NCI-H82 (cell line): Measurements from ENCODE around the gene POLD3.
"Not testable (repeated sequence)": the region's sequence is repeated elsewhere in the genome, so short reads cannot be mapped to it uniquely, and the experiment has no call there.

Experiments used
- DNase-seq: peaks from one replicate; lab custom pipeline; 2025; lab: John Stamatoyannopoulos, UW

Gene POLD3

DNA sequence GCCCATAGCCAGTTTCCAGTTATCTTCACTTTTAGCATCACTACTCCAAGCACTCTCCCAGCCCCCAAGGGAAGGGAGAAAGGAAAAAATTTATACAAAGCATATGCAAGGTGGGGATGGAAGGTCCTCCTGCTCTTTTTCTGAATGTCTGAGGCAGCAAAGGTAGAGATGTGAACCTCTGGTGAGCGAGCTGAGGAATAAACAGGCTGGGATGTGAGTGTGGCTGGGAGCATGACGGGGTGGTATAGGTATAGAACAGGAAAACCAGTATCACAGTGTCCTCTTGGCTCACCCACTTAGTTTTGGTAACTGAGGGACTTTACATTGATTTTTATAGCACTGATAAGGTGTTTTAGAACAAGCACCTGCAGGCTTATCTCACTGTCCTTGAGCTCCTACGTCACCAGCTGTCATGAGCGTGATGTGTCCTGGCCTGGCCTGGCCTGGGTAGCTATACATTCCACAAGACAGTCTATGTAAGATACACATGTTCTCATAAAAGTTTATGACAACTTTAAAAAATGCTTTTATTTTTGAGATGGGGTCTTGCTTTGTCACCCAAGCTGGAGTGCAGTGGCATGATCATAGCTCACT, 10.3 kb upstream of the POLD3 start:
- no peak for DNase-seq

DNA sequence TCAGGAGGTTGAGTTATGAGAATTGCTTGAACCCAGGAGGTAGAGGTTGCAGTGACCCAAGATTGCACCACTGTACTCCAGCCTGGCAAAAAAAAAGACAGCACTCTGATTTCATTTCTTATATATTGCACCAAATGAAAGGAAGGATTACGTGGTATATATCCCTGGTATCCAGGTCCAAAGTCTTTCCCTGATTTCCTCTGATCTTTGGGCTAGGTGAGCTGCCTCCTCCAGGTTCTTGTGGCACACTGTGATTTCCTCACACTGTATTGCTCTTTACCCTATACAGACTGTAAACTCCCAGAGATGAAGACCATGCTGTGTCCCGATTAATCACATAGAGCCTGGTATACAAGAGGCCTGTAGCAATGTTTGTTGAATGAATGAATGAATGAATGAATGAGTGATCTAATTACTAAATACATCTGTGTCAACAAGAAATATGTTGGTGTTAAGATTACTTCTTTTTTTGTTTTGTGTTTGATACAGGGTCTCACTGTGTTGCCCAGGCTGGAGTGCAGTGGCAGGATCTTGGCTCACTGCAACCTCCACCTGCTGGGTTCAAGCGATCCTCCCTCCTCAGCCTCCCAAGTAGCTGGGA, 9.3 kb upstream of the POLD3 start:
- DNase-seq = no peak

DNA sequence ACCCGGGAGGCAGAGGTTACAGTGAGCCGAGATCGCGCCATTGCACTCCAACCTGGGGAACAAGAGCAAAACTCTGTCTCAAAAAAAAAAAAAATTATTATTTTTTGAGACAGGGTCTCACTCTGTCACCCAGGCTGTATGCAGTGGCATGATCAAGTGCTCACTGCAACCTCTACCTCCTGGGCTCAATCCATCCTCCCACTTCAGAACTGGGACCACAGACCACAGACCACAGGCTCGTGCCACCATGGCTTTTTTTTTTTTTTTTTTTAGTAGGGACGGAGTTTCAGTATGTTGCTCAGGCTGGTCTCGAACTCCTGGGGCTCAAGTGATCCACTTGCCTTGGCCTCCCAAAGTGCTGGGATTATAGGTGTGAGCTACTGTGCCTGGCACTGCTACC, 1.9 kb upstream of the POLD3 start:
- not testable (repeated sequence) for DNase-seq

DNA sequence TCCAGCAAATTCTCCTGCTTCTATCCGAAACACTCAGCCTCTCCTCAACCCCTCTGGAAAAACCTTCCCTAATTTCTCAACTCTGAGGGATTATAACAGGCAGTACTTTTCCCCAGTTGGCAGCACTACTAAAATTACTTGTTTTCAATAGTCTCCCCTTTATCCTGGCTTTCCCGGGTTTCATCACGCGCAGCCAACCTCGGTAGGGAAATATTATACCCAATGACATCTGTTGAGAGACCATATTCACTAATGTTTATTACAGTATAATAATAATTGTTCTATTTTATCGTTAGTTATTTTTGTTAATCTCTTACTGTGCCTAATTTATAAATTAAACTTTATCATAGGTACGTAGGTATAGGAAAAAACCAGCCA, 330 bp upstream of the POLD3 start:
- no peak for DNase-seq

DNA sequence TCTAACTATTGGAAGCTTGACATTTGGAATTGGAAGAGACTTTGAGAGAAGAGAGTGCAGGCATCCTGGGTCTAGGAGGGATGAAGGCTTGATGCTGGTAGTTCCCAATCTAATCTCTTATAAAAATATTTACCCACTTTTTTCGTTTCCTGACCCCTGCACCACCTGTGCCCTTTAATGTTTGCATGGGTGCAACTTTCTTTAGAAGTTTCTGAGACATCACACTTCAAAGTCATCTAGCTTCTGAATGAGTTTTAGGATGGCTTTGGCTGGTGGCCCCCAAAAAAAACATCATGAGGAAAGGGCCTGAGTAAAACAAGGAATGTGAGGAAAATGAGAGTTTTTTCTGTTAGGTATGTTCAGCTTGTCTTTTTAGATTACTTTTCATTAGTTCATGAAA, 1.1 kb downstream of the POLD3 start:
- DNase-seq = no peak

DNA sequence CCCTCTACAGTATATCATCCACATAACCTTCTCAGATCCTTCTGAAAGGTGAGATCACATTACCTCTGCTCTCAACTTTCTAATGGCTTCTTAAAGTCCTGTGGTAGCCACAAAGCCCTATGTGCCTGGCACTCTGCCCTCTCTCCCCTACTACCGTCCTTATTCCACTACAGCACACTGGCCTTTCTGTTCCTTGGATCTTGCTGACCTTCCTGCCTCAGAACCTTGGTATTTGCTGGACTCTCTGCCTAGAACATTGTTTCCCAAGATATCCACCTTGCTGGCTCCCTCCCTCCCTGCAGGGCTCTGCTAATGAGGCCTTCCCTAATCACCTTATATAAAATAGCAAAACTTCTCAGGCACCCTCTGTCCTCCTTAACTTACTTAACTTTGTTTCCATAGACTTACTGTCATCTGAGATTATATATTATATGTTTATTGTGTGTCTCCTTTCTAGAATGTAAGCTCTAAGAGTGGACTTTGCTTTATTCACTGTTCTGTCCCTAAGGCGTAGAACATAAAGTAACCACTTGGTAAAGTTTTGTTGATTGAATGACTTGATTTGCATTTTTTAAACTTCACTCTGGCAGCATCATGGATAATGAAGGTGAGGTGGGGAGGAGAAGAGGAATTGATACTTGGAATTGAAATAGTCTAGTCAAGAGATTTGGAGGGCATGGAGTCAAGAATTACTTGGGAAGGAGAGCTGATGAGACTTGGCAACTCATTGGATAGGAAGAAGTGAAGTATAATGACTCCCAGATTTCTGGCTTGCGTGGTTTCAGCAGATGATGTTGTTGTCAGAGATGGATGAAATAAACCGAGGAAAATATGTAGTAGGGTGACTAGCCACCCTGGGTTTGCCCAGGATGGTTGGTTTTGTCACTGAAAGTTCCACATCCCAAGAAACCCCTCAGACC, 10.5 kb downstream of the POLD3 start:
- DNase-seq = no peak

DNA sequence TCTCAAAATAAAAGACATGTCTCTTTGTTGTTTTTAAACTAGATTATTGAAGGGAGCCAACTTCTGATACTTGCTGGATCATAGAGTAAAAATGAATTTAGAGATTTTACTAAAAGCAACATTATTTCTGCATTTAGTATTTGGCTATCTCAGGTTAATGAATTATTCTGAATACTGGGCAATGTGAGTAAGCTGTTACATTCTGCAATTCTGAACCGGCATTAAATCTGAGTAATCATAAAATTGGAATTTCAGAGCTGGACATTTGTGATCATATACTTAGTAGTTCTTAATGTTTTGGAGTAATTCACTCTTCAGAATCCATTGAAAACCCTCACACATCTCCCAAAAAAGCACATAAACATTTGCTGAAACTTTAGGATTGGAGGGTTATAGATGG, 11.5 kb downstream of the POLD3 start:
- no peak for DNase-seq

DNA sequence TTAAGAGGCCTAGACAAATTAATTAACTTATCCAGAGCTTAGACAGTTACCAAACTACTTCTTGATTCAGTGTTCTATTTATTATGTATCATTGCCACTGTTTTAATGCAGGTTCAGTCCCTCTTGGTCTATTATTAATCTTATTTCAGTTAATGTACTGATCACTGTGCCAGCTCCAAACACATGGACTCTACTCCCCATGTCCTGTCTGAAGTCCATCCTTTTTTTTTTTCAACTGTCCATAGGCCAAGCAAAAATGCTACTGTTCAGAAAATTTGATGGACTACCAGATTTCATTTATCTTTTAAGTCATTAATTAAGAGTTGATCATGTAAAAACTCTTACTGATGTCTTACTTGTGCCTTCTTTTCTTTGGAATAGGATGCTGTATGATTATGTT, 11.9 kb downstream of the POLD3 start:
- peak; percentile 7 for DNase-seq

DNA sequence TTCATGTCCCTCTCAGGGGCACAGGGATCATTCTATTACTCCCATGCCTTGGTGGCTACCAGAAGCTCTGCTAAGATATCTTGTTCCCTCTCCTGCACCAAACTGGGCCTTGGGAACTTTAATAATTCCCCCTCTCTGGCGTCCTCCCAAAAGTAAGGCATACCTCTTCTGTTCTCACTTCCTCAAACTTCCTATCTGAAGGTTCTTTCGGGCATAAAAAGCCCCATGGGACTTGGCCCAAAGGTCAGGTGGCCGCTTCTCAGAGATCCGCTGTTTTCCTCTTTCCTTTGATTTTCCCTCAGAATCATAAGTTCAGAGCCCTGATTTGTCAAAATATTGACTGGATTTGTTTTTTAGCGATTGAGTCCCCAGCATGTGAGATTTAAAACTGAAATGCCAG, 13.0 kb downstream of the POLD3 start:
- DNase-seq = no peak

DNA sequence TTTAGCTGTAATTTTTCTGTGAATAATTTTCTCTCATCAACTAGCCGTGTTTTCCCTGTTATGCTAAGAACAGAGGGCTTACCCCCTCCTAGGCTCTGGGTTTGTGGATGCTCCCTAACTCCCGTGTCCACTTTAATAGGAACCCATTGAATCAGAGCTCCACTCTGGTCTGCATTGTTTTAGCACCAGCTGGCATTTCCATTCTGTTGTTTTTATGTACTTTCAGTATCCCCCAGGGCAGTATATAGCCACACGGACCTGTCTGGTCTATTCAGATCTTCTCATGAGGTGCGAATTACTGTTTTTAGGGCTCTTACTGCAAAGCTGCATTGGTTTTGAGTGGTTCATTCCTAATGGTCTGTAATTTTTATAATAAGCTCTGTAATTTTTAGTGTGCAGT, 16.0 kb downstream of the POLD3 start:
- DNase-seq = no peak

DNA sequence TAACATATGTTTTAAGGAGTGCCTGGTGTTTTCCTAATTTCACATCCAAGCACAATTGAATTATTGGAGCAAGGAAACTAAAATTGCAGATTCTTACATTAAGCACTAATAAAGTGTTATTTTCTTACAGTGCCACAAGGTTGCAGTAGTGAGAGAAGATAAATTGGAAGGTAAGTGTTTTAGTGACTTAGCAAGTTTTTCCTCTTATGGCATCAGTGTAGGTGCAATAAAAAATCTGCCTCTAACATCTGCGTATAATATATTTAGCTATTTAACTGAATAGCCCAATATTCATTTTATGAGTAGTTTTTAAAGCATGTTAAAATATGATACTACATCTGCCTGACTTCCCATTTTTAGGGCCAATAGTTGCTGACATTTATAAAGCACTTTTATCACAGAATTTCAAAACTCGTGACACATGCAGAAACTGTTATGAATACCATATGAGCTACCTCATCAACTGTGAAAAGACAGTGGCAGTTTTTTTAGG, 19.0 kb downstream of the POLD3 start:
- peak; percentile 38 for DNase-seq

DNA sequence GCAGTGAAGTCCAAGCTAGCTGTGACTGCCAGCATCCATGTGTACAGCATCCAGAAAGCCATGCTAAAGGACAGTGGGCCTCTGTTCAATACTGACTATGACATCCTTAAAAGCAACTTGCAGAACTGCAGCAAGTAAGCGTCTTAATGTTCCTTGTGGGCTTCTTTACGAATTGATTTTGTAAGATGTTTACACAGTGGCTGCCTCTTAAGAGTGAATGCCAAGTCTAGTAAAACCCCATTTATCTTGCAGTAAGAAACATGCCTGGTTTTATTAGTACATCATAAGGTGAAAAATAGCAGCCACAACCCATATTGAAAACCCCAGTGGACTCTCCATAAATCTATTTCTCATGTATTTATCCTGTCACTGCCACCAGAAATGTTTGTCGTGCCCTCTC, 20.5 kb downstream of the POLD3 start:
- DNase-seq = no peak

DNA sequence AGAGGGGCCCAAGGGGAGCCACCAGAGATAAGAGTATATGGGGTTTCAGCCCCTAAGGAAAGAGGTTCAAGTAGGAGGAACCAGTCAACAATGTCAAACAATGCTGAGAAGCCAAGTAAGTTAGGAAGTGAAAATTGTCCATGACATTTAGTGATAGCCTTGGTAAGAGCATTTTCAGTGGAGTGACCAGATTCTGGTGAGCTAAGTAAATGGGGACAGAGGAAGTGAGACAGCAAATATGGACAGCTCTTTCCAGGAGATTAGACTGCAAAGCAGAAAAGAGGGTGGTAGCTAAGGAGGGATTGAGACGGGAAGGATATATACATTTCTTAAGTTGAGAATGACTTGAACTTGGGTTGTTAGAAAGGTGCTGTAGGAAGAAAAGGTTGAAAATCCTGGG, 22.9 kb downstream of the POLD3 start:
- DNase-seq = no peak

DNA sequence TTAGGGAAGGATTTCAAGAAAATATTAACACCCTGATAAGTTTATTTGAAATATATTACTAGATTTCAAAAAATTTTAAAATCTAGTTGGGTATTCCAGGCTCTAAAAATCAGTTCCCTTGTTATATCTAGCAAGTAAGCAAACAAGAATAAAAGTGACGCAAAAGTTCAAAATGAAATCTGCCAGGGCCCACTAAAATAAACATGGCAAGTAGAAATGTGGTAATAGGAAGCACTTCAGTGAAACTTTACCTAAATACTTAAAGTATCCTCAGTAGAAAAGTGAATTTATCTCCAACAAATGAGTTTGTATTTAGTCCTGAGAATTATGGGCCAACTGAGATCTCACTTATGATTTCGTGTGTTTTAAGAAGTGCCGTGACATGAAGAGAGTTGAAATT, 23.6 kb downstream of the POLD3 start:
- DNase-seq = no peak

DNA sequence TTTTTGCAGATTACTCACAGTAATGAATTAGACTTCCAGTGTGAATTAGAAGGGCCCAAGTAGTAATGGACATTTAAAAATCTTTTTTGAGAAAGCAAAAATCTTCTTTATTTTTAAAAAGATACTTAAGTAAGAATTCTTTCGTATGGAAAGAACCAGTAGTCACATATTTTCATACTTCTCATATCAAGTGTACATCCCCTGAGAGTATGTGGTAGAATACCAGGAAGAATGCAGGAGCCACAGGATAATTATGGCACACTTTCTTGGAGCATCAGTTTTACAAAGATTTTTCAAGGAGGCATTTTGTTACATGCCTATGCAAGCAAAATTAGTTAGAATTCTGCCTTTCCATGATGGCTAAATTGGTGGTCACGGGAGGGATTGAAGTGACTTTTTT, 28.1 kb downstream of the POLD3 start:
- no peak for DNase-seq

DNA sequence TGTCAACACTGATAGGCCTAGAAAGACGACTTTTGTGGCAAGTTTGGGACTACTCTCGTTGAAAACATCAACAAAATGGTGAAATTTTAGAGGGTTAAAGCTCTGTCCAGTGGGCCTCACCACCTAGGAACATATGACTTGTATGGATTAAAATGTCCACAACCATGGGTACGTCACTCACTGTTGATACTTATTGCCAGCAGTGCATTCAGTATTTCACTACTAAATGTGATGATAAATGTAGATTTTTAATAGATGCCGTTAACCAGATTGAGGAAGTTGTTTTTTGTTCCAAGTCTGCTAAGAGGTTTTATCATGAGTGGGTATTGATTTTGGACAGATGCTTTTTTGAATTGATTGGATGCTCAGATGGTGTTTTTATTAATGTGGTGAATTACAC, 33.7 kb downstream of the POLD3 start:
- DNase-seq = no peak

DNA sequence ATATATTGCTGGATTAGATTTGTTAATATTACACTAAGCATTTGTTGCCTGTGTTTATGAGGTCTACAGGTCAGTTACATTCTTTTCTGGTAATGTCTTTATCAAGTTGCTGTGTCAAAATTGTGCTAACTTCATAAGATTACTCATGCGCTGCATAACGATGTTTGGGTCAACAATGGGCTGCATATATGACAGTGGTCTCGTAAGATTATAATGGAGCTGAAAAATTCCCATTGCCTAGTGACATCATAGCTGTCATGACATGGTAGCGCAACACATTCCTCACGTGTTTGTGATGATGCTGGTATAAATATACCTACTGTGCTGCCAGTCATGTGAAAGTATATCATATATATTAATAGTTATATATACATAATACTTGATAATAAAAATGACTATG, 34.2 kb downstream of the POLD3 start:
- DNase-seq = no peak

DNA sequence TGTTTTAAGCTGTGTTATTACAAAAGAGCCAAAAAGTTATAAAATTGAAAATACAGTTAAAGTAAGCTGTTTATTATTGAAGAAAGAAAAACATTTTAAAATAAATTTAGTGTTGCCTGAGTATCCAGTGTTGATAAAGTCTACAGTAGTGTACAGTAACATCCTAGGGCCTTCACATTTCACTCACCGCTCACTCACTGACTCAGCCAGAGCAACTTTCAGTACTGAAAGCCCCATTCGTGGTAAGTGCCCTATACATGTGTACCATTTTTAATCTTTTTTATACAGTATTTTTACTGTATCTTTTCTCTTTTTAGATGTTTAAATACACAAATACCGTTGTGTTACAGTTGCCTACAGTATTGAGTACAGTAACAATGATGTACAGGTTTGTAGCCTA, 35.0 kb downstream of the POLD3 start:
- no peak for DNase-seq

DNA sequence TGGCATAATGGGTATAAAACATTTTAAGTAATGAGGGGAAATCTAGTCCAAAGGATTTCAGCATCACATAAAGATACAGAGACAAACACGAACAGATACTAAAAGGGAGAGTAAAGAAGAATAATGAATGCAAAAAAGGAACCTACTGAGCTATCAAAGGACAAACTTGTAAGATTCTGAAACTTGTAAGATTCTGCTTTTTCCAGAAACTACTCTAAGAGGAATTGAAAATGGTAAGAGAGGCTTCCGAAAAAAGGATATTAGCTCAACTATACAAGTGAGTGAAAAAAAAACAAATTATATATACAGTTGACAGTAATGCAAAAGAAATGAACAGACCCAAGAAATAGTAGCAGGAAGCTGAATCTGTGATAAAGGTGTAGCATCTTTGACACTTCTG, 37.7 kb downstream of the POLD3 start:
- no peak for DNase-seq

DNA sequence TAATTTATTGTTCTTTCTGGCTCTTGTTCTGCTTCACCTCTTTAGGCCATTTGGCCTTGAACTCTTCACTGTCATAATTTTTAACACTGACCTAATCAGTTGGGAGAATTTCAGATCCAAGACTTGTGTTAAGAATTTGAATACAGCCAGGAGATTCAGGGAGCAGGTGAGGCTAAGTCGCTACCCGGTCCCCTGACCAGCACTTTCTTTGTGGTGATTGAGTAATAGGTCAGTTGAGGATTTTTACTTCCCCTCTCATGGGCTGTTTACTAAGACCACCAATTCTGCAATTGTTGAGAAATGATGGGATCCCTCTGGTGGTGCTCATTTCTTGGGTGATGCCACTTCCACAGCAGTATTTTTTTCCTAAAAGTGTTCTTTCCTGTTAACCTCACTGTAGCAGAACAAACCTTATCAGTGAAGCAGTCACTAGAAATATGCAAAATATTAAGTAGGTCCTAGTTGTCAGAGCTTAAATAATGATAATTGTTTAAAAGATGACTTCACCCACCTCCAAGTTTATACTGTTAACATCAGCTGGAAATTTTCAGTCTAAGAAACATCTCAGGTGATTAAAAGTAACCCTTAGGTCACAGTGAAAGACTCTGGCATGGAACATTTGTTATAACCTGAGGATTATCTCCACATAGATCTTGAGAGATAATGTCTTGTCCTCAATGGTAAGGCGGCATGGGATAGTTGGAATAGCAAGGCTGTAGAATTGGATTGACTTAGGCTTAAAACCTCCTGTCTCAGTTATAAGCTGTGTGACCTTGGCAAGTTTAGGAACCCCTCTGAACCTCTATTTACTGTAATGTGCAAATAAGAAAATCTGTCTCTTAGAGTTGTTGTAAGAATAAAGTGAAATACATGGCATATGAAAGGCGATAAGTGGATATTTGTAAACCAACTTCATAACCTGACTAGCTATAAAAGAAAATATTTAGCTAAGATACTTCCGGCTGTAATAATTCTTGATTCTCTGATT, 41.3 kb downstream of the POLD3 start:
- DNase-seq = peak; percentile 77

DNA sequence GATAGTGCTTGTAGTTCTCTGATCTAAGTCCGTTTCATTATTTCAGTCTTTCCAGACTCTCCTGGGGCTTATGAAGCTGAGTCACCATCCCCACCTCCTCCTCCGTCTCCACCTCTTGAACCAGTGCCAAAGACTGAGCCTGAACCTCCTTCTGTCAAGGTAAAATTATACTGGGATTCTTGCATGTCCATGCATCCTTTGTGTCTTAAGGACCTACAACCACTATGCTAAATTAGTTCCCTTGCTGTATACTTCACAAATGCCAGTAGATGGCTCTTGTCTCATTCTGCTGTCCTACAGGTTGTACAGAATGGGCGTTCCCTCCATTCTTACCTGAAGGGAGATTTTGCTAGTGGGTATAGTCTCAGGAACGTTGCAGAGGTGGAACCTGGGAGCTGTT, 42.2 kb downstream of the POLD3 start:
- peak; percentile 76 for DNase-seq

DNA sequence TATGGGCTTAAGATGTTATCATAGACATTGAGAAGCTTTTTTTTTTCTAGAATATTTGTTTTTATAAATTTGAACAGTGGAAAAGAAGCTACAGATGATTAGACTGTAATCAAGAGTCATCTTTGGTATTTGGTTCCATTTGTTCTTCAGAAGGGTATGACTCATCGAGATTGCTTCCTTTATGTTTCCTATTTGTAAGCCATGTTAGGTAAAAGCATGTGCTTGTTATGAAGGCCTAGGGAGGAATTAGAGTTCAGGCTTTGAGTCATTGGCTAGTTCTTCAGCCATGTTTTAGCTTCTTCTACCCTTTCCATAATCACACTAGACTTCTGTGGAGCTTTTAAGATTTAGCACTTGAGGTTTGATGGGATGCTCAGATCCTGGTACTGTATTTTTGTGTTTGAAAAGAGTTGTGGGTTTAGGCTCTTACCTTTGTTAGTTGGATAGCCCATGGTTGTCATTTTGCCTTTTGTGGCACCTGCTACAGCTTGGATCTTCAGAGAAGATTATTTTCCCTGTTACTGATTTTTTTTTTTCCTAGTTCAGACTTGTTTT, 44.3 kb downstream of the POLD3 start:
- DNase-seq = no peak
